ENCODE results near the gene TPPP2. TPM values are rescaled to one million over a fixed set of nuclear protein-coding genes. Genes with fewer than 3 reads are reported as not detected.
"Not testable (repeated sequence)": the region's sequence is repeated elsewhere in the genome, so short reads cannot be mapped to it uniquely, and the experiment has no call there.

TPPP2 gene
- total RNA-seq, 2 experiments from 2014 or later = not detected

DNA sequence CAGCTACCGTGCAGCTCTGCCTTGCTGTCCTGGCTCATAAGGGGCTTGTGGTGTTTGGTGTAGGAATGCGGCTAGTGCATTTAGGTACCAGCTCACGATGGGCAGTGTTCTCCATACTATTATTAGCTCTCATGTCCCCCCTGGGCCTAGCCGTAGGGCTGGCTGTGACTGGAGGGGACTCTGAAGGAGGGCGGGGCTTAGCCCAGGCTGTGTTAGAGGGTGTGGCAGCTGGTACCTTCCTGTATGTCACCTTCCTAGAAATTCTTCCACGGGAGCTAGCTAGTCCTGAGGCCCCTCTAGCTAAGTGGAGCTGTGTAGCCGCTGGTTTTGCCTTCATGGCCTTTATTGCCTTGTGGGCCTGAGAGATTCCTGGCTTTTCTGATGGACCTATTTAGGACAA is 28.8 kb upstream of the TPPP2 start:
- Mint-ChIP-seq H3K27ac (no peak overlapping the region), H3K27me3 (no peaks in the 10 kb centered on the region), H3K4me1 (no peaks in the 10 kb centered on the region), H3K36me3 (no peaks in the 10 kb centered on the region), H3K4me3 (no peak overlapping the region), H3K9me3 (no peaks in the 10 kb centered on the region)
- DNase-seq = no peak

DNA sequence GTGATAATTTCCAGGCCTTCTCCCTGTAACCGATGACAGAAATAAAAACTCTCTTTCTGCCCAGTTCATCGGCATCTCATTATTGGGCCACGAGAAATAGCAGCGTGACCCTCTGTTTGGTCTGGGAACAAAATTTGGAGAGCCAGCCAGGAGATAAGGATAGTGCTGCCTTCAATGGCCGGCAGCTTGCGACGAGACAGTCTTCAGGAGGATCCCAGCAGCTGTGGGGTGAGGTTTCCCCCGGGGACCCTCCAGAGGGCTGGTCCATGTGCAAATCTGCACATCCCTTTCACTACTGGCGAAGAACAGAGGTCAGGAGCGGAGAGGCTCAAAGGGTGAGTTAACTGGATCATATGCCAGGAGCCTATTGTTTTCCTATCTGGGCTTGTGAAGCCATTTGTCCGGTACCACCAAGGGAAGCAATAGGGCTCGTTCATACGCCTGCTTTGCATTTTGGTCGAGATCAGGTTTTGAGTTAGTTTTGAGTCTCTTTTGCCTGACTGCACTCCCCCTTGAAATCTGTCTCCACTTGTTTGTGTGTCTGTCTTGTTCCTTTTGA is 26.1 kb upstream of the TPPP2 start:
- Mint-ChIP-seq H3K27me3 (no peaks in the 10 kb centered on the region), H3K36me3 (no peaks in the 10 kb centered on the region), H3K27ac (no peak overlapping the region), H3K4me3 (no peak overlapping the region), H3K4me1 (no peaks in the 10 kb centered on the region), H3K9me3 (no peaks in the 10 kb centered on the region)
- no peak for DNase-seq

DNA sequence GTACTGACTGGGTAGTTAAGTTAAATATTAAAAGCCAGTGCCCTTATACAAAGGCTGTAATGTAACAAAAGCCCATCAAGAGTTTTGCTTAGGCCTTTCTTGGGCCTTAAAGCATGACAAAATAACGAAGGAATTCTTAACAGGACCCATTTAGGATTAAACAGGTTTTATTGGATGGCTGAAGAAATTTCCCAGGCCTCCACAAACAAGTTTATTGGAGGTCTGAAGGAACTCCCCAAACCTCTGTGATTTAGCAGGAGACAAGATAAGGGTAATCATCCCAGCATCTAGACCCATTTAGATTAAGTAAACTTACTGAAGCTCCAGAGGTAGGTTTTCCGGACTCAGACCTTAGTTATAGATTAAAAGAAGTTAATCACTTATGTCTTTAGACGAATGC is 20.3 kb upstream of the TPPP2 start:
- H3K4me3 Mint-ChIP-seq, DNase-seq, H3K27ac Mint-ChIP-seq, H3K36me3 Mint-ChIP-seq, H3K9me3 Mint-ChIP-seq, H3K4me1 Mint-ChIP-seq: not testable (repeated sequence)
- H3K27me3 Mint-ChIP-seq = peaks cover 18% of the 10 kb centered on the region

DNA sequence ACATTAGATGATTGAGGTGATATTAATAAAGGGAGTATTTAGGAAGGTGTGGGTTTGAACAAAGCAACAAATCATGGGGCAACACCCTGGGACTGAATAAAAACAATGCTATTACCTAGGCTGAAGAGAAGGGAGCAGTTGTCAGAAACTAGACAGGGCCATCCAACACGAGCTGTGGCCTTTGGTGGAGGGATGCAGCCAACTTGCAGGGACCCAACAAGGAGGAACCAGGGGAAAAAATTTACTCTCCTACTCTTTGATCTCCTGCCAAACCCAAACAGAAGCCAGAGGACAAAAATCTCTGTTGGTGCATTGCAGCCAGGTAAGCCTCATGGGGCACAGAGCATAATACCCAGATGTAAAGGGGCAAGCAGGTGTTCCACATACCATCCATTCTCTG is 18.9 kb upstream of the TPPP2 start:
- H3K4me1 Mint-ChIP-seq = no peaks in the 10 kb centered on the region

DNA sequence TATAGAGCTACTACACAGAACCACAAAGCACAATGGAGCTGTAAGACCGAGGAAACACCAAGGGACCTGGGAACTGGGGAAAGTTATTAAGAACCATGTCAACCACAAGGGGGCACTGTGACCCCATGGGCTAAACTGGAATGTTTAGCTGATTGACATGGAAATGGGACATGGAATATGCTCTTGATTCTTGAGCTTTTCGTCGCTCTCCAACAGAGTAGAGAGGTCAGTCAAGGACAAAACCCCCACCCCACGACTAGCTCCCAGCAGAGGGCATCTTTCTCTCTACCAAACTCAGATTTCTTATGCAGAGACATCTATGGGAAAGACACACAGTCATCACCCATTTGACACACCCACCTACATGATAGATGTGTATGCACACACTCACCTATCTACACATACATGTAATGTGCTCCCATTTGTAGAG is 15.2 kb upstream of the TPPP2 start:
- DNase-seq = peak; percentile 67
- Mint-ChIP-seq H3K36me3 (no peaks in the 10 kb centered on the region), H3K4me1 (no peaks in the 10 kb centered on the region), H3K9me3 (no peaks in the 10 kb centered on the region), H3K27me3 (peaks cover 18% of the 10 kb centered on the region), H3K27ac (no peak overlapping the region), H3K4me3 (no peak overlapping the region)

More for the DNA sequence above, 18.9 kb upstream of the TPPP2 start:
- H3K9me3 Mint-ChIP-seq = no peaks in the 10 kb centered on the region
- no peak overlapping the region for H3K4me3 Mint-ChIP-seq
- H3K36me3 Mint-ChIP-seq = no peaks in the 10 kb centered on the region
- peaks cover 18% of the 10 kb centered on the region for H3K27me3 Mint-ChIP-seq
- DNase-seq = no peak
- H3K27ac Mint-ChIP-seq = no peak overlapping the region

DNA sequence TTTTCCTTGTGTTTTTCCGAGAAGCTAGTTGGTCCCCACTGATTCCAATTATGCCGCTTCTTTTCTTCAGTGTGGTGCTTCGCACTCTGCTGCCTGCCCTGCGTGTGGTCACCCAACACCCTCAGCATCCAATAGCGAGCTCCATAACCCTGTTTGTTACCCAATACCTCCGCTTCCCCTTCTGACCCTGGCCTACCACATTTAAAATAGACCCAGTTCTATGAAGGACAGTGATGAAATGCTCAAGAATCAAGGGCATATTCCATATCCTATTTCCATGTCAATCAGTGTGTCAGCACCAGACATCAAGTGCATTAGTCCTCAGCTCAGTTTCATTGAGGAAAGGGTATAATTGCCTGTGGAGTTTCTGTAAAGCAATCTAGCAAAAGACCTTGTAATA is 14.7 kb upstream of the TPPP2 start:
- Mint-ChIP-seq H3K36me3 (no peaks in the 10 kb centered on the region), H3K9me3 (no peaks in the 10 kb centered on the region), H3K4me1 (no peaks in the 10 kb centered on the region), H3K27ac (no peak overlapping the region), H3K4me3 (no peak overlapping the region), H3K27me3 (peaks cover 18% of the 10 kb centered on the region)
- no peak for DNase-seq

DNA sequence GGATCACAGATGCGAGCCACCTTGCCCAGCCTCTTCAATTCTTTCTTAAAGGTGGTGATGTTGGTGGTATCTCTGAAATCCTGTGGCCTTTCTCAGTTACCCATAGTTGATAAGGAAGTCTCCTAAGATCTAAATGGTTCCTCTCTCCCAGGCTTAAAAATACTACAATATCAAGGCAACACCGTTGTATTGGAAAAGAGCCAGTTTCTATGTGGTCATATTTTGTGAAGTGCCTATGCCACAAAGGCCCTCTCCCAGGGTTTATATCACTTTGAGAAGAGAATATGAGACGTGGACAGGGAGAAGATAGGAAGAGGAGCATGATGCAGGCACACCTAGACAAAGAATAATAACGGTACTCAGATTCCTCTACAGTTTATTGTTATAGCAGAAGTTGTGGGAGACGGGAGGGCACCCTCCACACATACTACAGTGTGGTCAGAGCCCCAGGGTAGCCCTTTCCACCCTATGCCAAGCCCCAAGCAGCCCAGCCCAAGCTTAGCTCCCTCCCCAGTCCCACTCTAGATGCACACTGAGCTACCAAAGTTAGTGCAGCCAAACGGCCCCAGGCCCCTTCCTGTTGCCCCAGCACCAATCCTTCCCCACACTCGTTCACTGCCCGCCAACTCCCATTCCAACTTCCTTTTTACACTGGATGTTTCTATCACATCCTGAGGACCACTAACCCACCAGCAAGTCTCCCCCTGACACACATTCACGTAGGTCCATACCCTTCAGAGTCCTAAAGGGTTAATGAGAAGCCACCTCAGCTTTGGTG is 13.4 kb upstream of the TPPP2 start:
- no peaks in the 10 kb centered on the region for H3K36me3 Mint-ChIP-seq
- no peak overlapping the region for H3K27ac Mint-ChIP-seq
- peaks cover 13% of the 10 kb centered on the region for H3K27me3 Mint-ChIP-seq
- no peak overlapping the region for H3K4me3 Mint-ChIP-seq
- H3K4me1 Mint-ChIP-seq = no peaks in the 10 kb centered on the region
- no peaks in the 10 kb centered on the region for H3K9me3 Mint-ChIP-seq
- no peak for DNase-seq

DNA sequence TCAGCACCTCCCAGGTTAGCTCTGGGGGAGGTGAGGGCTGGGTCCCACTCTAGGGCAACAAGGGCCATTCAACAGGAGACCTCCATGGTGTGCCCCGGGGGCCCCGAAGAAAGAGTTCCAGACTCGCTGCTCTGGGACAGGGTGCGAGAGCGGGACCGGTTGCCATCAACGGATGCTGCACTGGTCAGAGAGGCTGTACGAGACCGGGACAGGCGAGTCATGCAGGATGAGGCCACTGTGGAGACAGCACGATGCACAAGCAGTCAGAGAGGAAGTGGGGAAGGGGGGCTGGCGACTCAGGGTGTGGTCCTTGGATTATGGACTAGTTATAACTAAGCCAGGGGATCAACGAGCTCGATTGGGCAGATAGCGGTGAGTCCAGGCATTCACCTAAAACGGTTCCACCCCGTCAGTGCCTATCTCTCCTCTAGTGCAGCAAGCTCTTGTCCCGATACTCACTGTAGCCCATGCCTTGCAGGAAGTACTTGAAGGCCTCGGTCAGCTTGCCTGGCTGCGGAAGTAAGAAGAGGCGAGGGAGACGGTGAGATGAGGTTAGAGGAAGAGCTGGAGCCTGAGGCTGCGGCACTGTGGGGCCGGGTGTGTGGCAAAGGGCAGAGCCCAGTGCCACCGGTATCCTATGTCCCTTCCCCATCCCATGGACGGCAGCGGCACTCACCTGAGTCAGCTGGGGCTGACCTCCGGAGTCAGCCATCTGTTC is 12.3 kb upstream of the TPPP2 start:
- no peaks in the 10 kb centered on the region for H3K36me3 Mint-ChIP-seq
- H3K9me3 Mint-ChIP-seq = no peaks in the 10 kb centered on the region
- H3K27ac Mint-ChIP-seq = no peak overlapping the region

DNA sequence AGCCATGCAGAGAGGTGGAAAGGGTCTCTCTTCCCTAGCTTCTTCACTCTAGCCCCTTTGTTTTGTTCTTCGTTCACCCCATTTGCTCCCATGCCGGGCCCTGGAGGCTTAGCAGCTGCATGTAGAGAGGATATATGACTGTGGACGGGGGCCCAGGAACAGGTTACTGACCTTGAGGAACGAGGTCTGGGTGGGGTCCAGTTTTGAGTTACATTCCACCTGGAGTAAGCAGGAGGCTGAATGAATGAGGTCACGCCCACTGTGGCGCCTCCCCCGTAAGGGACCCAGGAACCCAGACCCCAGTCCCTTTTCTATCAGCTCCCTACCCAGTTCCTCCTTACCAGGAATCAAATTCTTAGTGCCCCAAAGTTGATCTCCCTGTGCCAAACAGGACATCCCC is 11.7 kb upstream of the TPPP2 start:
- H3K4me3 Mint-ChIP-seq = no peak overlapping the region
- no peak for DNase-seq
- H3K27me3 Mint-ChIP-seq = peaks cover 4% of the 10 kb centered on the region
- no peaks in the 10 kb centered on the region for H3K36me3 Mint-ChIP-seq
- H3K9me3 Mint-ChIP-seq = no peaks in the 10 kb centered on the region
- H3K27ac Mint-ChIP-seq = no peak overlapping the region
- no peaks in the 10 kb centered on the region for H3K4me1 Mint-ChIP-seq

More for the DNA sequence above, 12.3 kb upstream of the TPPP2 start:
- peaks cover 4% of the 10 kb centered on the region for H3K27me3 Mint-ChIP-seq
- no peaks in the 10 kb centered on the region for H3K4me1 Mint-ChIP-seq
- DNase-seq = no peak
- no peak overlapping the region for H3K4me3 Mint-ChIP-seq

DNA sequence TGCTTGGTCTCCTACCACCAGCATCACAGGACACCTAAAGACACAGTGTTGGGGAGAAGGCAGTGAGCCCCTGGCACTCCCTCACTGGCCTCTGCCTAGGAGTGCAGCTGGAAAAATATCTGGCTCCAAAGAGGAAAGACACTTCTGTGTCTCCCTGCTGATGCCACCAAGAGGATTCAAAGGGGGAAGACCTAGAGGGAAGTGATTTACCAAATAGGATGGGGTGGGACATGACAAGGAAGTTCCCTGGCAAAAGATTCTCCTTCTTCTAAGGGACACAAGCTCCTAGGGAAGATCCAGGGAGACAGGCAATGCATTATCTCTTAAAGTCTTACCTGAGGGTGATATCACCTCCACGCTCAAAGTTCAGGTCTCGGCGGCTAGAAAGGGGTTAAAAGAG is 11.2 kb upstream of the TPPP2 start:
- no peaks in the 10 kb centered on the region for H3K9me3 Mint-ChIP-seq
- DNase-seq = no peak
- peaks cover under 1% of the 10 kb centered on the region for H3K4me1 Mint-ChIP-seq
- no peak overlapping the region for H3K4me3 Mint-ChIP-seq
- H3K36me3 Mint-ChIP-seq = no peaks in the 10 kb centered on the region
- H3K27me3 Mint-ChIP-seq = peaks cover 3% of the 10 kb centered on the region
- no peak overlapping the region for H3K27ac Mint-ChIP-seq

DNA sequence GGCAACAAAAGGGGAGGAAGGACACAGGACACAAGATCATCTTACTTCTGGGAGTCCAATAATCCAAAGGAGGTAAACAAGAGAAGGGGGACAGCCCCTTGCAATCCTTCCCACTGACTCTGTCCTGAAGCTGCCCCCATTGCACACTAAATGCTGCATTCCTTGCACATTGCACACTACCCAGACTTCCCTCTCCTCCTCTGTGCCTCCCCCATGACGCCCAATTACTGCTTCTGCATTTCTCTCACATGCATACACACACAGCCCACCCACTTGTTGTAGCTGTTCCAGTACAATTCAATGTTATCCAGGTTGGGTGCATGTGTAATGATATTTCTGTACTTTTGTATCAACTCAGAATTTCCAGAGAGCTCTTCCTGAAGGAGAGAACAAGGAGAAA is 10.7 kb upstream of the TPPP2 start:
- no peak overlapping the region for H3K4me3 Mint-ChIP-seq
- H3K4me1 Mint-ChIP-seq = peaks cover 6% of the 10 kb centered on the region
- no peaks in the 10 kb centered on the region for H3K36me3 Mint-ChIP-seq
- no peaks in the 10 kb centered on the region for H3K27me3 Mint-ChIP-seq
- no peak overlapping the region for H3K27ac Mint-ChIP-seq
- no peak for DNase-seq
- H3K9me3 Mint-ChIP-seq = no peaks in the 10 kb centered on the region

DNA sequence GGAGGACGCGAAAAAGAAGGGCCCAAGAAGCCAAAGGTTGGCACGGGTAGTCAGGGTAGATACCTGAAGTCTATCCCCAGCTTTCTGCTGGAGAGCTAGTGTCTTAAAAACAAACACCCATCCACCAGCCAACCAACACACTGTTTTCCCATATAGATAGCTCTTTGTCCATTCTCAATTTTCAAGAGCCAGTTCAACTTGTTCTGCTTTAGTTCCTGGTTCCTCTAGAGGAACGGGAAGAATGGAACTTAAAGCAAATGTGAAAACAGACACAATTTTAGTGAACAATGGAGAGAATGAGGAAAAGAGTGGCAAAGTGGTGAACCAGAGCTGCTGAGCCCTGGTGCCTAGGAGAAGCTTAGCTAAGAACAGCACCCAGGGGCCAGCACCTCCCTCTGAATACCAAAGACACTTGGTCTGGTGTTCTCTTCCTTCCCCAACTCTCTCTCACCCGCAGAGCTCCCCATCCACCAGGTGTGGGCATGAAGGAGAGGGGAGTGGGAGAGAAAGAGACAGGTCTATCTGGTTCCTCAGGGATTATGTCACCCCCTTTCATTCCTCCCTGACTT is 9.0 kb upstream of the TPPP2 start:
- no peak for DNase-seq
- Mint-ChIP-seq H3K4me3 (no peak overlapping the region), H3K9me3 (no peaks in the 10 kb centered on the region), H3K36me3 (no peaks in the 10 kb centered on the region), H3K27me3 (no peaks in the 10 kb centered on the region), H3K4me1 (peaks cover 6% of the 10 kb centered on the region), H3K27ac (no peak overlapping the region)

DNA sequence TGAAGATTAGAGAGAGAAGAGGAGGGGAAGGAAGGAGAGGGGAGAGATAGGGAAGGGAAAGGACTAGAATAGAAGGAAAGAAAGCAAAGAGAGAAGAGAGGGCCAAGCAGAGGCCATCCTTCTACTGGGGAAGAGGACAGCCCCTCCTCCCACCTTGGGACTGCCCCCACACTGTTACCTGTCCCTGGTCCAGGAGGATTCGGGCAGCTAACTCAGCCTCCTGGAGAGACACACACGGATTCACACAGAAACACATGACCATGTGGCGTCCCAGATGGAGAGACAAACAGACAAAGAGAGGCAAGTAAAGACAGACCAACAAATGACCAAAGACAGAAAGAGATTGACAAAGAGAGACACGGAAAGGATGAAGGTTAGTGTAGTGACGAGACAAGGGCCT is 7.3 kb upstream of the TPPP2 start:
- Mint-ChIP-seq H3K4me3 (no peak overlapping the region), H3K27me3 (no peaks in the 10 kb centered on the region), H3K4me1 (peaks cover 6% of the 10 kb centered on the region), H3K27ac (no peak overlapping the region), H3K36me3 (no peaks in the 10 kb centered on the region), H3K9me3 (no peaks in the 10 kb centered on the region)
- DNase-seq = no peak

DNA sequence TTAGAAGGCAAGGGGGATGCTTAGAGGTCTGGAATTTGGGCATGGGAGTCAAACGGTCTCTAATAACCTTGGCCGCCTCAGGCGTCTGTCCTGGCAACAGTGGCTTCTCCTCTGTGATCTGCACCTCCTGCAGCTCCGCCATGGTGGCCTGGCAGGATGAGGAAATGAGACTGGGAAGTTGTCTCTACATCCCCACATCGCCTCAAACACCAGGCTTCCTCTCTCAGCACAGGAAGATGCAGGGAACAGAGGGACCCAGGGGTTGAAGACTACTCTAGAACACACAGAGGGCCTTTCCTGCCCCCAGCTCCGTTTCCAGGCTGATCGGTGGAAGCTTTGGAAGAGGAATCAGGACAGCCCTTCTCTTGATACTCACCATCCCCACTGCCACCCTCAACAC is 6.8 kb upstream of the TPPP2 start:
- H3K36me3 Mint-ChIP-seq = no peaks in the 10 kb centered on the region
- H3K27me3 Mint-ChIP-seq = no peaks in the 10 kb centered on the region
- H3K9me3 Mint-ChIP-seq = no peaks in the 10 kb centered on the region
- H3K4me1 Mint-ChIP-seq = peaks cover 6% of the 10 kb centered on the region
- no peak overlapping the region for H3K27ac Mint-ChIP-seq
- H3K4me3 Mint-ChIP-seq = no peak overlapping the region
- DNase-seq = no peak

DNA sequence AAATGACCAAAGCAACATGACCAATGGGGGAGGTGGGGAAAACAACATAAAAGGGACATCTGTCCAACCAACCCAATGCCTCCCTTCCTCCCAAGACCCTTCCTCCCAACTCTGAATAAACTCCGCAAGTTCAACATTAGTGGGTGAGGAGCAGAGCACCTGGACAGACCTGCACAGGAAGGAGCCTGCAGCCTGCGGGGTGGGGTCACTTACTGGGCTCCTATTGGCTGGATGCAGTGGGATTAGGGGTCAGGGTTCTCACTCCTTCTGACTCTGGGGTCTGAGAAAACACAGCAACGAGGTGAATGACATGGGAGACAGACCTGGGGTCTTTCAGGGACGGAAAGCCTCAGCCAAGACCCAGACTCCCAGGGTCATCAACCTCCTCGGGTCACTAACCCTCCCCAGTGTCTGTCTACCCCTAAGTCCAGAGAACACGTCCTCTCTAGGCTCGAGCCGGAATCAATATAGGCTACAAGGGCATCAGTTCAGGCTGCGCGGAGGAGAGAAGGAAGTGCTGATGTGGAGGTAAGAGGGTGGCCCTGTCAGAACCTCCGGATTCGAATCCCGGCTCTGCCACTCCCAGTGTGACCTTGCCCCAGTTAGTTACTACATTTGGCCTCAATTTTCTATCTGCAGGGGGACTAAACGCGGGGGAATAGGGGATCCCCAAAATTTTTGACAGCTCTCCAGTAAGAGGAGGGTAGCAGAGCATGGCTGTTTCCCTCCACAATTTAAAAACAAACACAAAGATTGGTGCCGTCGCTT is 6.0 kb upstream of the TPPP2 start:
- Mint-ChIP-seq H3K4me1 (peaks cover 6% of the 10 kb centered on the region), H3K36me3 (no peaks in the 10 kb centered on the region), H3K4me3 (peak overlapping the region; percentile 73), H3K9me3 (no peaks in the 10 kb centered on the region), H3K27ac (no peak overlapping the region), H3K27me3 (no peaks in the 10 kb centered on the region)
- DNase-seq = no peak
